Spinal cord (tissue), 10 donors: Measurements from ENCODE around the gene DHRS11. TPM values are rescaled to one million over a fixed set of nuclear protein-coding genes. Genes with fewer than 3 reads are reported as not detected.

Experiments
- DNase-seq, 6 donors: peaks; one replicate each; pipeline versions ENCODE4 v3.0.0 to v3.0.0-alpha.2; 2013 to 2015; ENCODE audit warnings: low spot score in 6 of 6, low read depth in 4 of 6
- H3K27ac ChIP-seq: one replicate; pipeline ENCODE4 v1.5.1; 2013; ENCODE audit warnings: low read depth, low read length, control low read depth
- H3K27me3 ChIP-seq: one replicate; pipeline ENCODE4 v1.6.1; 2013; ENCODE audit warnings: low read length; ENCODE audit not compliant: control insufficient read depth, insufficient read depth
- H3K36me3 ChIP-seq: one replicate; pipeline ENCODE4 v1.6.1; 2013; ENCODE audit warnings: low read length; ENCODE audit not compliant: control insufficient read depth, insufficient read depth
- H3K4me1 ChIP-seq: one replicate; pipeline ENCODE4 v1.6.1; 2013; ENCODE audit warnings: low read length; ENCODE audit not compliant: control insufficient read depth, insufficient read depth
- H3K4me3 ChIP-seq: one replicate; pipeline ENCODE4 v1.5.1; 2013; ENCODE audit warnings: low read depth, low read length, control low read depth
- H3K9me3 ChIP-seq: one replicate; pipeline ENCODE4 v1.6.1; 2013; ENCODE audit warnings: low read length; ENCODE audit not compliant: control insufficient read depth, insufficient read depth
- WGBS: methylation state at CpG from one replicate; pipeline ENCODE4 v1.1.5; 2013; ENCODE audit warnings: missing lambda C conversion rate; ENCODE audit not compliant: insufficient coverage; 5-methylcytosine and 5-hydroxymethylcytosine counted together
- polyA plus RNA-seq, 2 donors: library from polyadenylated mRNA; unstranded; fragments of 120-200 nt; gene quantifications; one replicate each; pipeline ENCODE4 v1.2.1, GENCODE V29; 2013; ENCODE audit not compliant: insufficient read length in 2 of 2
- total RNA-seq, 2 donors: library from RNA; depleted of rRNA in 1 of 2; stranded (reverse); fragments of 120-200 nt in 1 of 2; fragments of >200 nt in 1 of 2; gene quantifications; one replicate each; pipeline versions ENCODE4 v1.2.3 to v1.2.4, GENCODE V29; 2013 to 2014
- donor health status: healthy.

Gene DHRS11
- total and polyA plus RNA-seq, 4 donors = 6.0 to 24.5 (median 15.0) TPM

- peak in 2 of 6 donors; percentile 50 to 74 for DNase-seq
- Histone ChIP-seq H3K27me3 (peaks cover 58% of the 10 kb centered on the region), H3K9me3 (no peaks in the 10 kb centered on the region), H3K4me1 (peaks cover 26% of the 10 kb centered on the region), H3K27ac (no peak overlapping the region), H3K36me3 (no peaks in the 10 kb centered on the region), H3K4me3 (peak overlapping the region; percentile 29)
- WGBS = 3% methylated on average over 42 of the region's 64 CpGs
Measured at GRCh38 chr17:36641877-36642845, 50.5 kb downstream of the DHRS11 start.

- Histone ChIP-seq H3K9me3 (no peaks in the 10 kb centered on the region), H3K27me3 (peaks cover 58% of the 10 kb centered on the region), H3K4me1 (peaks cover 26% of the 10 kb centered on the region), H3K36me3 (no peaks in the 10 kb centered on the region), H3K27ac (no peak overlapping the region), H3K4me3 (no peak overlapping the region)
- 50% methylated on average over 1 of the region's 3 CpGs for WGBS
- no peak for DNase-seq
Measured at GRCh38 chr17:36643086-36643685, 51.5 kb downstream of the DHRS11 start.

GRCh38 chr17:36645422-36645821, 53.7 kb downstream of the DHRS11 start:
- DNase-seq = no peak
- WGBS = no CpG with 5 or more reads among the region's 3 CpGs
- no peak overlapping the region for H3K4me3 ChIP-seq
- H3K9me3 ChIP-seq = no peaks in the 10 kb centered on the region
- no peaks in the 10 kb centered on the region for H3K36me3 ChIP-seq
- no peak overlapping the region for H3K27ac ChIP-seq
- H3K27me3 ChIP-seq = peaks cover 41% of the 10 kb centered on the region
- H3K4me1 ChIP-seq = peaks cover 27% of the 10 kb centered on the region

GRCh38 chr17:36647636-36648035, 56.0 kb downstream of the DHRS11 start:
- 40% methylated on average over 3 of the region's 4 CpGs for WGBS
- H3K4me3 ChIP-seq = no peak overlapping the region
- peaks cover 19% of the 10 kb centered on the region for H3K27me3 ChIP-seq
- H3K36me3 ChIP-seq = no peaks in the 10 kb centered on the region
- no peak for DNase-seq
- no peaks in the 10 kb centered on the region for H3K9me3 ChIP-seq
- no peak overlapping the region for H3K27ac ChIP-seq
- H3K4me1 ChIP-seq = peaks cover 14% of the 10 kb centered on the region

- Histone ChIP-seq H3K9me3 (no peaks in the 10 kb centered on the region), H3K36me3 (no peaks in the 10 kb centered on the region), H3K4me1 (peaks cover 20% of the 10 kb centered on the region), H3K4me3 (no peak overlapping the region), H3K27ac (no peak overlapping the region), H3K27me3 (no peaks in the 10 kb centered on the region)
- WGBS = 30% methylated on average over 2 of the region's 9 CpGs
- DNase-seq = peak in 2 of 6 donors; percentile 57 to 89
Measured at GRCh38 chr17:36650096-36650775, 58.6 kb downstream of the DHRS11 start.

Other genes starting within 250 kb of the DHRS11 start
- not detected for gene TBC1D3H, start 203.4 kb upstream of the DHRS11 start, total RNA-seq
- gene TBC1D3H, start 203.4 kb upstream of the DHRS11 start, polyA plus RNA-seq = not detected
- gene ZNHIT3, start 105.2 kb upstream of the DHRS11 start, total RNA-seq = 10 to 100 TPM; 35.2 to 54.8 TPM
- gene ZNHIT3, start 105.2 kb upstream of the DHRS11 start, polyA plus RNA-seq = 10 to 100 TPM; 72.6 to 73.6 TPM
- 10 to 100 TPM; 33.8 to 38.6 TPM for gene MYO19, start 57.0 kb upstream of the DHRS11 start, total RNA-seq
- gene MYO19, start 57.0 kb upstream of the DHRS11 start, polyA plus RNA-seq = 10 to 100 TPM; 29.0 to 46.8 TPM
- gene PIGW, start 56.9 kb upstream of the DHRS11 start, total RNA-seq = 1 to 10 TPM; 5.2 to 9.0 TPM
- gene PIGW, start 56.9 kb upstream of the DHRS11 start, polyA plus RNA-seq = 10 to 100 TPM in 1 of 2 donors, 1 to 10 TPM in 1; 8.1 to 11.6 TPM
- gene GGNBP2, start 47.0 kb upstream of the DHRS11 start, total RNA-seq = 10 to 100 TPM; 67.1 to 76.3 TPM
- 10 to 100 TPM; 64.0 to 70.6 TPM for gene GGNBP2, start 47.0 kb upstream of the DHRS11 start, polyA plus RNA-seq
- gene MRM1, start 9.7 kb downstream of the DHRS11 start, total RNA-seq = 1 to 10 TPM; 2.7 to 4.2 TPM
- 1 to 10 TPM; 3.9 to 6.1 TPM for gene MRM1, start 9.7 kb downstream of the DHRS11 start, polyA plus RNA-seq